Measurements from ENCODE around the gene RRN3. TPM values are rescaled to one million over a fixed set of nuclear protein-coding genes. Genes with fewer than 3 reads are reported as not detected.
"Not testable (repeated sequence)": the region's sequence is repeated elsewhere in the genome, so short reads cannot be mapped to it uniquely, and the experiment has no call there.

RRN3 gene
- polyA plus RNA-seq, 3 donors from 2014 or later = 15.2 to 30.6 (median 17.4) TPM

GRCh38 chr16:15023381-15024077 lies 70.5 kb downstream of the RRN3 start:
- Mint-ChIP-seq H3K27ac (peak overlapping the region in 4 of 6 donors; percentile 30 to 69 (median 35)), H3K4me1 (peaks cover 14 to 21% of the 10 kb centered on the region in 2 donors), H3K36me3 (peaks cover 15 to 47% (median 30%) of the 10 kb centered on the region in 3 donors)
- not testable (repeated sequence) for H3K9me3 Mint-ChIP-seq; H3K4me3 Mint-ChIP-seq; H3K27me3 Mint-ChIP-seq (ENCODE audit: low read depth in 3 of 3); DNase-seq

GRCh38 chr16:15022194-15022593 lies 71.9 kb downstream of the RRN3 start:
- DNase-seq = peak; percentile 24 to 55 (median 41)
- Mint-ChIP-seq H3K36me3 (peaks cover 17 to 44% (median 25%) of the 10 kb centered on the region in 3 donors), H3K4me1 (peaks cover 15 to 21% of the 10 kb centered on the region in 2 donors), H3K27ac (peak overlapping the region; percentile 21 to 78 (median 62))
- not testable (repeated sequence) for H3K9me3 Mint-ChIP-seq; H3K4me3 Mint-ChIP-seq; H3K27me3 Mint-ChIP-seq (ENCODE audit: low read depth in 3 of 3)

GRCh38 chr16:15021429-15021828 lies 72.6 kb downstream of the RRN3 start:
- not testable (repeated sequence) for H3K27me3 Mint-ChIP-seq (ENCODE audit: low read depth in 3 of 3); H3K9me3 Mint-ChIP-seq; H3K4me3 Mint-ChIP-seq; DNase-seq
- peaks cover 20 to 21% of the 10 kb centered on the region in 2 donors for H3K4me1 Mint-ChIP-seq
- peaks cover 24 to 49% (median 30%) of the 10 kb centered on the region in 3 donors for H3K36me3 Mint-ChIP-seq
- H3K27ac Mint-ChIP-seq = peak overlapping the region in 4 of 6 donors; percentile 9 to 63 (median 62)

GRCh38 chr16:15016951-15017580 lies 77.0 kb downstream of the RRN3 start:
- Mint-ChIP-seq H3K4me1 (peaks cover 28 to 37% of the 10 kb centered on the region in 2 donors), H3K27ac (peak overlapping the region in 5 of 6 donors; percentile 38 to 90 (median 78)), H3K36me3 (peaks cover 17 to 32% (median 20%) of the 10 kb centered on the region in 3 donors)
- not testable (repeated sequence) for H3K9me3 Mint-ChIP-seq; DNase-seq; H3K27me3 Mint-ChIP-seq (ENCODE audit: low read depth in 3 of 3); H3K4me3 Mint-ChIP-seq

GRCh38 chr16:15016354-15016753 lies 77.7 kb downstream of the RRN3 start:
- H3K4me1 Mint-ChIP-seq = peaks cover 21 to 33% of the 10 kb centered on the region in 2 donors
- peaks cover 22 to 33% (median 22%) of the 10 kb centered on the region in 3 donors for H3K36me3 Mint-ChIP-seq
- not testable (repeated sequence) for H3K27me3 Mint-ChIP-seq (ENCODE audit: low read depth in 3 of 3); H3K4me3 Mint-ChIP-seq; H3K9me3 Mint-ChIP-seq; DNase-seq
- peak overlapping the region; percentile 38 to 85 (median 68) for H3K27ac Mint-ChIP-seq

- not testable (repeated sequence) for H3K27me3 Mint-ChIP-seq (ENCODE audit: low read depth in 3 of 3); H3K4me3 Mint-ChIP-seq; DNase-seq; H3K9me3 Mint-ChIP-seq
- peak overlapping the region in 4 of 6 donors; percentile 22 to 85 (median 52) for H3K27ac Mint-ChIP-seq
- peaks cover 26 to 39% (median 29%) of the 10 kb centered on the region in 3 donors for H3K36me3 Mint-ChIP-seq
- H3K4me1 Mint-ChIP-seq = peaks cover 21 to 33% of the 10 kb centered on the region in 2 donors
These were observed 78.4 kb downstream of the RRN3 start for GRCh38 chr16:15015671-15016070.

GRCh38 chr16:15012941-15013340 lies 81.1 kb downstream of the RRN3 start:
- not testable (repeated sequence) for H3K27me3 Mint-ChIP-seq (ENCODE audit: low read depth in 3 of 3); H3K9me3 Mint-ChIP-seq; DNase-seq
- H3K27ac Mint-ChIP-seq = peak overlapping the region in 2 of 6 donors; percentile 58 to 92
- H3K4me3 Mint-ChIP-seq = peak overlapping the region in 2 of 5 donors; percentile 21 to 40
- H3K4me1 Mint-ChIP-seq = peaks cover 21 to 33% of the 10 kb centered on the region in 2 donors
- H3K36me3 Mint-ChIP-seq = peaks cover 33 to 40% (median 38%) of the 10 kb centered on the region in 3 donors

Other genes with a start within 250 kb of the RRN3 start
- 1 to 10 TPM in 2 of 3 donors, under 1 TPM in 1; 0.55 to 4.2 (median 1.0) TPM for gene NPIPA1, start 156.8 kb downstream of the RRN3 start, polyA plus RNA-seq
- 10 to 100 TPM; 14.0 to 54.1 (median 24.9) TPM for gene PDXDC1, start 119.2 kb downstream of the RRN3 start, polyA plus RNA-seq
- 10 to 100 TPM; 45.6 to 83.6 (median 69.5) TPM for gene NTAN1, start 38.2 kb downstream of the RRN3 start, polyA plus RNA-seq

Measured in immature natural killer cell (primary cell).